Subcutaneous abdominal adipose tissue (tissue), 5 donors: ENCODE measurements around the gene IFI27L1.

Experiments used
- H3K27ac ChIP-seq: one replicate; pipeline ENCODE4 v1.7.0; 2013; ENCODE audit warnings: low read depth, mild to moderate bottlenecking, inconsistent platforms, low read length, moderate library complexity
- H3K27me3 ChIP-seq, 5 donors: one replicate each; pipeline ENCODE4 v1.7.0; 2013; ENCODE audit warnings: low read length in 5 of 5, inconsistent platforms in 1 of 5; ENCODE audit not compliant: control insufficient read depth in 5 of 5, insufficient read depth in 4 of 5
- H3K36me3 ChIP-seq, 5 donors: one replicate each; pipeline ENCODE4 v1.7.0; 2013; ENCODE audit warnings: low read length in 5 of 5; ENCODE audit not compliant: control insufficient read depth in 5 of 5, insufficient read depth in 5 of 5
- H3K4me1 ChIP-seq, 5 donors: one replicate each; pipeline ENCODE4 v1.7.0; 2013; ENCODE audit warnings: low read length in 5 of 5, mild to moderate bottlenecking in 3 of 5, moderate library complexity in 1 of 5; ENCODE audit not compliant: control insufficient read depth in 5 of 5, insufficient read depth in 5 of 5
- H3K4me3 ChIP-seq, 5 donors: one replicate each; pipeline ENCODE4 v1.7.0; 2013; ENCODE audit warnings: low read length in 5 of 5, low read depth in 1 of 5
- H3K9ac ChIP-seq, 5 donors: one replicate each; pipeline ENCODE4 v1.7.0; 2013; ENCODE audit warnings: low read length in 5 of 5, mild to moderate bottlenecking in 4 of 5, moderate library complexity in 3 of 5
- H3K9me3 ChIP-seq, 5 donors: one replicate each; pipeline ENCODE4 v1.7.0; 2013; ENCODE audit warnings: low read length in 5 of 5; ENCODE audit not compliant: control insufficient read depth in 5 of 5
- donor health status: healthy.
- donor health status: healthy.
- donor health status: healthy.
- donor health status: healthy.
- donor health status: healthy.

IFI27L1 gene

DNA sequence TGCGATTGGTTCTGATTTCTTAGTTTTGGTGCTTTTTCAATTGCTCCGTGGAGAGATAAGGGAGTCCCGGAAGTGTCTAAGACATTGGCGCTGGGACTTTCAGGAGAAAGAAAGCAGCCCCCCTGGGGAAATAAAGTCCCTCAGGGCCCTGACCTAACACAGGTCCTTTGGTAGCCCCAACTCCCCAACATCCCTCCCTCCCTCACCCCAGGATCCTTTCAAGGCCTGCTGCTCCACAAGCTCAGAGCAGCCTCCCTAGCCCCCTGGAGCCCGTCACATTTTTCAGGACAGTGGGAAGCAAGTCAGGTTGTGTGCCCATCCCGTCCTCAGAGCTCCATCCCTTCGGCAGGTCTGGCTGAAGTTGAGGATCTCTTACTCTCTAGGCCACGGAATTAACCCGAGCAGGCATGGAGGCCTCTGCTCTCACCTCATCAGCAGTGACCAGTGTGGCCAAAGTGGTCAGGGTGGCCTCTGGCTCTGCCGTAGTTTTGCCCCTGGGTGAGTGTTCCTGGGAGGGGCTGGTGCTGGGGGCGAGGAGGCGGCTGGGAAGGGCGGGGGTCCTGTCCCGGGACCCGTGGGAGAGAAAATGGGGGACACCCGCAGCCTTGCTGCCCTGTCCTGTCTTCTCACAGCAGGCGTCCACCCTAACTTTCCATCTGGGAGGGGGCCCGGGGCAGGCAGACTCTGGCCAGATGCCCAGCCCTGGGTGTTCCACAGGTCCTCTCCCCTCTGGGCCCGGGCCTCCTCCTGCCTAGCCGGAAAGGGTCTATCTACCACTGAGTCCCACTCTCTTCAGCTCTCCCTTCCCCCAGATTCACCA, 30.4 kb downstream of the IFI27L1 start:
- H3K4me1 ChIP-seq: peaks cover 13 to 60% (median 42%) of the 10 kb centered on the region in 5 donors
- H3K36me3 ChIP-seq: peaks cover 0 to 7% (median 4%) of the 10 kb centered on the region in 5 donors
- no peaks in the 10 kb centered on the region for H3K9me3 ChIP-seq
- H3K27me3 ChIP-seq: no peaks in the 10 kb centered on the region
- peak overlapping the region; percentile 45 to 85 (median 73) for H3K4me3 ChIP-seq
- H3K9ac ChIP-seq: peak overlapping the region; percentile 18 to 96 (median 74)
- H3K27ac ChIP-seq: peak overlapping the region; percentile 83

DNA sequence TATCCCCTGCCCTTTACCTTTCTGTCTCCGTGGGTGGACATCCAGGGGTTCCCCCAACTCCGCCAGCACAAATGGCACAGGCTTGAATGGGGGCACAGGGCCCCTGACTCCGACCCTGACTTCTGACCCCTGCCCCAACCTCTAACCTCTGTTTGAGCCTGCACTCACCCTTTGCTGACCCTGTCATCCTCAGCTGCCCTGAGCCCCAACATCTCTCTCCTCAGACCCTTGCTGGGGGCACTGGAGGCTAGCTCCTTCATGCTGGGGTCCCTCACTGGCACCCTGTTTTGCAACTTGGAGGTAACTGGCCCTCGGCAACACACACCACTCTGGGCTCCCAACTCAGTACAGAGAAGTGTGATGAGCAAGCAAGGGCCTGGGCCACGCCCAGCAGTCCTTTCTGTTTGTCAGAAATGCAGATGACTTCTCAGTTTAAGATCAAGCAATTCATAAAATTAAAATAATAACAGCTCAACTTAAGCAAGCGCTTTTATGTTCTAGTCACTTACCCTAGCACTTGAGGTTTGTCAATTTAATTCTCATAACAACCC, 31.5 kb downstream of the IFI27L1 start:
- peaks cover 0 to 9% (median 6%) of the 10 kb centered on the region in 5 donors for H3K36me3 ChIP-seq
- peak overlapping the region; percentile 83 for H3K27ac ChIP-seq
- no peaks in the 10 kb centered on the region for H3K27me3 ChIP-seq
- peaks cover 13 to 60% (median 42%) of the 10 kb centered on the region in 5 donors for H3K4me1 ChIP-seq
- H3K4me3 ChIP-seq: peak overlapping the region in 4 of 5 donors; percentile 52 to 85 (median 72)
- peak overlapping the region in 2 of 5 donors; percentile 70 to 96 for H3K9ac ChIP-seq
- no peaks in the 10 kb centered on the region for H3K9me3 ChIP-seq

DNA sequence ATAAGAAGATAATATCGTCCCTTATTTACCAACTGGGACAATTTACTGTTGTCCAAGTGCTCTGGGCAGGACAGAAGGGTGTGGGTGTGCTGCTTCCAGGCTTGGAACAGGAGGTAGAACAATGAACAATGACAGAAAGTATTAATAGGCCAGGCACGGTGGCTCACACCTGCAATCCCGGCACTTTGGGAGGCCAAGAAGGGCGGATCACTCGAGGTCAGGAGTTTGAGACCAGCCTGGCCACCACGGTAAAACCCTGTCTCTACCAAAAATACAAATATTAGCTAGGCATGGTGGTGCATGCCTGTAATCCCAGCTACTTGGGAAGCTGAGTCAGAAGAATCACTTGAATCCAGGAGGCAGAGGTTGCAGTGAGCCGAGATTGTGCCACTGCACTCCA, 32.0 kb downstream of the IFI27L1 start:
- H3K27me3 ChIP-seq: no peaks in the 10 kb centered on the region
- H3K4me1 ChIP-seq: peaks cover 13 to 60% (median 42%) of the 10 kb centered on the region in 5 donors
- H3K4me3 ChIP-seq: peak overlapping the region in 2 of 5 donors; percentile 73 to 85
- H3K36me3 ChIP-seq: peaks cover 0 to 9% (median 6%) of the 10 kb centered on the region in 5 donors
- no peaks in the 10 kb centered on the region for H3K9me3 ChIP-seq
- no peak overlapping the region for H3K9ac ChIP-seq
- H3K27ac ChIP-seq: peak overlapping the region; percentile 74

DNA sequence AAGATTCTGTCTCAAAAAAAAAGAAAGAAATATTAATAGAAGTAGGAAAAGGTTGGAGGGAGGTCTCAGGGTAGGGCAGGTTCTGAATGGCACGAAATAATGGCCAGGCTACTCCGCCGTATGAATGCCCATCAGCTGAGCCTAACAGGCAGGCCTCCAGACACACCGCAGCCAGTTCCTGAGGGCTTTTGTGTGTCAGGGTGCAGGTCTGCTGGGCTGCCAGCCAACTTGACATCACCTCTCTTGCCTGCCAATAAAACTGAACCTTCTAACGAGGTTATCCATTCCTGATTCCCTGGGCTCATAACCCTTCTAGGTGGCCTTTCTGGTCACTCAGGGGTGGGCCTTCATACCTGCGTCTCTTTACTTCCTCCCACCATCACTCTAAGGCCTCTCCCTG, 32.4 kb downstream of the IFI27L1 start:
- Histone ChIP-seq H3K4me3 (peak overlapping the region in 2 of 5 donors; percentile 73 to 85), H3K4me1 (peaks cover 13 to 60% (median 42%) of the 10 kb centered on the region in 5 donors), H3K27ac (peak overlapping the region; percentile 74), H3K9ac (no peak overlapping the region), H3K9me3 (no peaks in the 10 kb centered on the region), H3K36me3 (peaks cover 0 to 9% (median 6%) of the 10 kb centered on the region in 5 donors), H3K27me3 (no peaks in the 10 kb centered on the region)

DNA sequence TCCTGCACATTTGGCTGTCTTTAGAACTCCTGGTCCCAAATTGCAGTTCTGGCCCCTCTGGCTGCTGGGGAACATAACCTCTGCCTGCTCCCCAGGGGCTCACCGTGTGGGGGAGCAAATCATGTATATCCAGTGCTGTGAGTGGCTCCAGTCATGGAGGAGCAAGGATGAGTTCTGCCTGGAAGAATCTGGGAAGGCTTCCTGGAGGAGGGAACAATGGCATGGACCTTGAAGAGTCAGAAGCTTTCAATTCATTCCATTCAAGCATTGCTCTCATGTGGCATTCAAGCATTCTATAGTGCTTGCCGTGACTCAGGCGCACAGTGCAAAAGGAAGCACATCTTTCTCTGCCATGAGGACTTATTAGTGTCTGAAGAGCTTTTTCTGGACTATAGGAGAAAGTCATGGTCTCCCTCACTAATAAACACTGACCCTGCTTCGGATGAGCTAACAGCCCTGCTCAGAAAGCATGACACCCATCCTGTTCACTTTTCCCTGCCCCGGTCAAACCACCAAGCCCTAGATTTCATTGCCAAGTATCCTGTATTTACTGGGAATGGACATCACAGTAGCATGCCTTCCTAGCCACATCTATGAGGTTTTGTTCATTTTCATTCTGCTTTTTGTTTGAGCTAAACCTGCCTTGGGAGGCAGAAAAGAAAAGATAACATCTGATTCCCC, 32.9 kb downstream of the IFI27L1 start:
- Histone ChIP-seq H3K4me1 (peaks cover 13 to 60% (median 42%) of the 10 kb centered on the region in 5 donors), H3K27ac (peak overlapping the region; percentile 74), H3K9me3 (peaks cover 0 to 2% (median under 1%) of the 10 kb centered on the region in 5 donors), H3K27me3 (no peaks in the 10 kb centered on the region), H3K4me3 (peak overlapping the region in 2 of 5 donors; percentile 8 to 85), H3K36me3 (peaks cover 0 to 9% (median 6%) of the 10 kb centered on the region in 5 donors), H3K9ac (no peak overlapping the region)

DNA sequence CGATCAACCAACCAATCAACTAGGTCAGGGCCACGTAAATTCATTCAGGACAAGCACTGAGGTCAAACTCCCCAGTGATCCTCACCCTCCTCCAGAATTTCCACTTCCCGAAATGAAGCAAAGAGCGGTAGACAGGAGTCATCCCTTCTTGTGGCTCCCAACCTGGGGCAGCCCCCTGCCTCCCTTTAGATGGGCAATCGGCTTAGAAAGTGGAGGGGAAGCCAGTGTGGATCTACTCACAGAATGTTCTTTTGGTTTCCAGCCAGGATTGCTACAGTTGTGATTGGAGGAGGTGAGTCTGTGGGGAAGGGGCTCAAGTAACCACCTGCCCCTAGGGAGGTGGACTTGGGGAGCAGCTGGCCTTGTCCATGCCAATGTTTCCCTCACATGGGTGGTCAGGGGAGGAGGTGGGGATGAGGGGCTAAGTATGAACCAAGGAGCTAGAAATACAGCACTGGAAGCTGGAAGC, 33.5 kb downstream of the IFI27L1 start:
- Histone ChIP-seq H3K9me3 (peaks cover 0 to 8% (median 6%) of the 10 kb centered on the region in 5 donors), H3K27ac (peak overlapping the region; percentile 74), H3K4me3 (peak overlapping the region in 3 of 5 donors; percentile 22 to 43 (median 24)), H3K27me3 (no peaks in the 10 kb centered on the region), H3K9ac (peak overlapping the region in 2 of 5 donors; percentile 7 to 8), H3K36me3 (peaks cover 0 to 9% (median 6%) of the 10 kb centered on the region in 5 donors), H3K4me1 (peaks cover 12 to 55% (median 38%) of the 10 kb centered on the region in 5 donors)

DNA sequence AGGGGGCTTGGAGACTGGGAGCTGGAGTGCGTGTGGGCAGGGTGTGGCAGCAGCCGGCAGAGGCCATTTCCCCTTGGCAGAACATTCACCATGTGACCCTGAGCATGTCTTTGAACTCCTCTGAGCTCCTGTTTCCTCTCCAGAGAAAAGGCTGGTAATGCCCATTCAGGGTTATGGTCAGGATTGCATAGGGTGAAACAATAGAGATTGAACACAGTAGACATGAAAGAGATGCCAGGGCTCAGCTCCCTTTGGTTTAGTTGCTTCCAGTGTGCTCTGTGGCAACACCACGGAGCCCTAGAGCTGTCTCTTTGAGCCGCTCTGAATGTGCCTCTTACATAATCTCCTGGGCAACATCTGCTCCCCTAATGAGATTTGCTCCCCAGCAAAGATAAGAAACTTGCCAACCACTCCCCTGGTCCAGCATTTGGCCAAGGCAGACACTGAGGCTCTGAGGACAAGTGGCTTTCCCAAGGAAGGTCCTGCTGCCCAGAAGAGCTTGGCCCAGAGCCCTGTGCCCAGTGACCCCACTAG, 34.0 kb downstream of the IFI27L1 start:
- Histone ChIP-seq H3K9me3 (peaks cover 0 to 13% (median 11%) of the 10 kb centered on the region in 5 donors), H3K27ac (peak overlapping the region; percentile 74), H3K4me3 (peak overlapping the region in 3 of 5 donors; percentile 22 to 43 (median 24)), H3K27me3 (no peaks in the 10 kb centered on the region), H3K9ac (peak overlapping the region in 1 of 5 donors; percentile 7), H3K4me1 (peaks cover 8 to 50% (median 33%) of the 10 kb centered on the region in 5 donors), H3K36me3 (peaks cover 0 to 9% (median 6%) of the 10 kb centered on the region in 5 donors)

DNA sequence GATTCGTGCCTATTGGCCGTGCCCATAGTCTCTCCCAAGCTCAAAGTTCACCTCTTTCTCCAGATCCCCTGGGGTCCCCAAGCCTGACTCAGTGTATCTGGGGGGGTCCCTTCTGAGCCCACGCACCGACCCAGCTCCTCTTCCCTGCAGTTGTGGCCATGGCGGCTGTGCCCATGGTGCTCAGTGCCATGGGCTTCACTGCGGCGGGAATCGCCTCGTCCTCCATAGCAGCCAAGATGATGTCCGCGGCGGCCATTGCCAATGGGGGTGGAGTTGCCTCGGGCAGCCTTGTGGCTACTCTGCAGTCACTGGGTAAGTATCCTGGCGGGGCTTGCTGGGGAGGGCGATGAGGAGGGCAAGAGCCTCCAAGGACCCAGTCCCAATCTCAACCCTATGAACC, 34.5 kb downstream of the IFI27L1 start:
- no peak overlapping the region for H3K9ac ChIP-seq
- H3K9me3 ChIP-seq: peaks cover under 1 to 18% (median 16%) of the 10 kb centered on the region in 5 donors
- H3K27me3 ChIP-seq: no peaks in the 10 kb centered on the region
- peaks cover 0 to 9% (median 6%) of the 10 kb centered on the region in 5 donors for H3K36me3 ChIP-seq
- H3K4me3 ChIP-seq: no peak overlapping the region
- H3K4me1 ChIP-seq: peaks cover 8 to 48% (median 31%) of the 10 kb centered on the region in 5 donors
- no peak overlapping the region for H3K27ac ChIP-seq

DNA sequence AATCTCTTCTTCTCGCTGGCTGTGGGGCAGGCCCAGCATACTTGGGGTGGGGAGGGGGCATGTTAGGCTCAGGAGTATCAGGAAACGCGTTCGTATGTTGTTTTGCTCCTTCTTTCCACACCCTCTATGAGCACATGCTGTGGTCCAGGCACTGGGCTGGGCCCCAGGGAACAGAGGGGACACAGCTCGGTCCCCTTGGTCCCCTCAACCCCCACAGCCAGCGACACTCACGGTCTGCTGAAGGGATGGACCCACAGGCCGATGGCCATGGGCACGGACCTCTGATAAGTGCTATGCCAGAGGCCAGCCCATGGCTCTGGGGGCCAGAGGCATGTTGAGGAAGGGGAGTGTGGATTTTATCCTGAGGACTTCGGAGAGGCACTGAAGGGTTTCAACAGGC, 35.6 kb downstream of the IFI27L1 start:
- H3K36me3 ChIP-seq: peaks cover 0 to 9% (median 6%) of the 10 kb centered on the region in 5 donors

More for the DNA sequence above, 35.6 kb downstream of the IFI27L1 start:
- Histone ChIP-seq H3K9me3 (peaks cover 3 to 23% (median 20%) of the 10 kb centered on the region in 5 donors), H3K4me3 (no peak overlapping the region), H3K4me1 (peaks cover 8 to 39% (median 31%) of the 10 kb centered on the region in 5 donors), H3K27me3 (no peaks in the 10 kb centered on the region), H3K27ac (no peak overlapping the region), H3K9ac (no peak overlapping the region)
